Hematopoietic multipotent progenitor cell treated with erythropoietin and hydrocortisone succinate and interleukin-3 and kit ligand, for 6 days (in vitro differentiated cells): ENCODE measurements around the gene NBPF4.
"Not testable (repeated sequence)": the region's sequence is repeated elsewhere in the genome, so short reads cannot be mapped to it uniquely, and the experiment has no call there.

Experiments
- DNase-seq: peaks from one replicate; pipeline ENCODE4 v3.0.0-alpha.2; 2015

NBPF4 gene

GRCh38 chr1:108243976-108244375 lies at the start of gene NBPF4:
TSS of gene NBPF4 (minus strand) at chr1:108244076. CDS start at chr1:108243761, 315 bp downstream.
- not testable (repeated sequence) for DNase-seq

- not testable (repeated sequence) for DNase-seq
These were observed 38.8 kb upstream of the NBPF4 start for GRCh38 chr1:108282528-108283257.

- DNase-seq: not testable (repeated sequence)
These were observed 28.8 kb upstream of the NBPF4 start for GRCh38 chr1:108272485-108273327.

GRCh38 chr1:108267097-108267496 lies 23.2 kb upstream of the NBPF4 start:
- DNase-seq: not testable (repeated sequence)

GRCh38 chr1:108261967-108262366 lies 18.1 kb upstream of the NBPF4 start:
- DNase-seq: not testable (repeated sequence)

GRCh38 chr1:108261519-108261918 lies 17.6 kb upstream of the NBPF4 start:
- DNase-seq: not testable (repeated sequence)

GRCh38 chr1:108260578-108261259 lies 16.8 kb upstream of the NBPF4 start:
- DNase-seq: not testable (repeated sequence)

GRCh38 chr1:108255426-108255825 lies 11.6 kb upstream of the NBPF4 start:
- DNase-seq: not testable (repeated sequence)

GRCh38 chr1:108239426-108239825 lies 4.5 kb downstream of the NBPF4 start:
- DNase-seq: not testable (repeated sequence)

GRCh38 chr1:108235308-108235707 lies 8.6 kb downstream of the NBPF4 start:
- DNase-seq: not testable (repeated sequence)

GRCh38 chr1:108232183-108232582 lies 11.7 kb downstream of the NBPF4 start:
- not testable (repeated sequence) for DNase-seq

GRCh38 chr1:108229976-108230375 lies 13.9 kb downstream of the NBPF4 start:
- DNase-seq: not testable (repeated sequence)

GRCh38 chr1:108227772-108228171 lies 16.1 kb downstream of the NBPF4 start:
- not testable (repeated sequence) for DNase-seq

GRCh38 chr1:108226855-108227254 lies 17.0 kb downstream of the NBPF4 start:
- DNase-seq: not testable (repeated sequence)

GRCh38 chr1:108223226-108223625 lies 20.6 kb downstream of the NBPF4 start:
- not testable (repeated sequence) for DNase-seq

- not testable (repeated sequence) for DNase-seq
These were observed 26.2 kb downstream of the NBPF4 start for GRCh38 chr1:108217515-108218174.

- DNase-seq: not testable (repeated sequence)
These were observed 26.9 kb downstream of the NBPF4 start for GRCh38 chr1:108217007-108217406.

- not testable (repeated sequence) for DNase-seq
These were observed 27.6 kb downstream of the NBPF4 start for GRCh38 chr1:108216028-108216890.

- peak; percentile 68 for DNase-seq
These were observed 29.0 kb downstream of the NBPF4 start for GRCh38 chr1:108214641-108215465.

- DNase-seq: no peak
These were observed 32.9 kb downstream of the NBPF4 start for GRCh38 chr1:108211014-108211413.
